IPS-18c (cell line): ENCODE data around the gene ZNF747.
"Not testable (repeated sequence)": the region's sequence is repeated elsewhere in the genome, so short reads cannot be mapped to it uniquely, and the experiment has no call there.

Source experiments
- H3K4me3 ChIP-seq: 2 replicates; pipeline ENCODE4 v1.7.0; 2013; ENCODE audit warnings: low read depth, mild to moderate bottlenecking, low read length, moderate library complexity; ENCODE audit not compliant: insufficient read depth
- H3K9me3 ChIP-seq: one replicate; pipeline ENCODE4 v1.6.1; 2013; ENCODE audit warnings: mild to moderate bottlenecking, low read length, moderate library complexity; ENCODE audit not compliant: control insufficient read depth, insufficient read depth

The ZNF747 gene

DNA sequence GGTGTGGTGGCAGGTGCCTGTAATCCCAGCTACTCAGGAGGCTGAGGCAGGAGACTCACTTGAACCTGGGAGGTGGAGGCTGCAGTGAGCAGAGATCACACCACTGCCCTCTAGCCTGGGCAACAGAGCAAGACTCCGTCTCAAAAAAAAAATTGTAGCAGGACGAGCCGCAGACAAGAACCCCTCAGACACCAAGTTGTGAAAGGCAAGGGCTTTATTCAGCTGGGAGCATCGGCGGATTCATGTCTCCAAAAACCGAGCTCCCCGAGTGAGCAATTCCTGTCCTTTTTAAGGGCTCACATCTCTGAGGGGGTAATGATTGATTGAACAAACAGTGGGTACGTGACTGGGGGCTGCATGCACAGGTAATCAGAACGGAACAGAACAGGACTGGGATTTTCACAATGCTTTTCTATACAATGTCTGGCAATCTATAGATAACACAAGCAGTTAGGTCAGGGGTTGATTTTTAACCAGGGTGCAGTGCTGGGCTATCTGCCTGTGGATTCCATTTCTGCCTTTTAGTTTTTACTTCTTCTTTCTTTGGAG lies 6.3 kb upstream of the ZNF747 start:
- not testable (repeated sequence) for H3K4me3 ChIP-seq, H3K9me3 ChIP-seq

DNA sequence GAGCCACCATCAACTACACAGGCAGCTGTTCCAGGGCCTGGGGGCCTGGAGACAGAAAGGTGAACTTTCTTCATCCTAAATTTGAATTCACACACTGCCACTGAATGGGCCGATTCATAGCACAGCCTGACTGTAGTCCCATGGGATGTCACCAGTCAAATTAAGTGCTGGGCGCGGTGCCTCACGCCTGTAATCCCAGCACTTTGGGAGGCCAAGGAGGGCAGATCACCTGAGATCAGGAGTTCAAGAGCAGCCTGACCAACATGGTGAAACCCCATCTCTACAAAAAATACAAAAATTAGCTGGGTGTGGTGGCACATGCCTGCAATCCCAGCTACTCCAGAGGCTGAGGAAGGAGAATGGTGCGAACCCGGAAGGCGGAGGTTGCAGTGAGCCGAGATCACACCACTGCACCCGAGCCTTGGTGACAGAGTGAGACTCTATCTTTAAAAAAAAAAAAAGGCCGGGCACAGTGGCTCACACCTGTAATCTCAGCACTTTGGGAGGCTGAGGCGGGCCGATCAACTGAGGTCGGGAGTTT lies 5.4 kb upstream of the ZNF747 start:
- H3K4me3 ChIP-seq, H3K9me3 ChIP-seq: not testable (repeated sequence)

DNA sequence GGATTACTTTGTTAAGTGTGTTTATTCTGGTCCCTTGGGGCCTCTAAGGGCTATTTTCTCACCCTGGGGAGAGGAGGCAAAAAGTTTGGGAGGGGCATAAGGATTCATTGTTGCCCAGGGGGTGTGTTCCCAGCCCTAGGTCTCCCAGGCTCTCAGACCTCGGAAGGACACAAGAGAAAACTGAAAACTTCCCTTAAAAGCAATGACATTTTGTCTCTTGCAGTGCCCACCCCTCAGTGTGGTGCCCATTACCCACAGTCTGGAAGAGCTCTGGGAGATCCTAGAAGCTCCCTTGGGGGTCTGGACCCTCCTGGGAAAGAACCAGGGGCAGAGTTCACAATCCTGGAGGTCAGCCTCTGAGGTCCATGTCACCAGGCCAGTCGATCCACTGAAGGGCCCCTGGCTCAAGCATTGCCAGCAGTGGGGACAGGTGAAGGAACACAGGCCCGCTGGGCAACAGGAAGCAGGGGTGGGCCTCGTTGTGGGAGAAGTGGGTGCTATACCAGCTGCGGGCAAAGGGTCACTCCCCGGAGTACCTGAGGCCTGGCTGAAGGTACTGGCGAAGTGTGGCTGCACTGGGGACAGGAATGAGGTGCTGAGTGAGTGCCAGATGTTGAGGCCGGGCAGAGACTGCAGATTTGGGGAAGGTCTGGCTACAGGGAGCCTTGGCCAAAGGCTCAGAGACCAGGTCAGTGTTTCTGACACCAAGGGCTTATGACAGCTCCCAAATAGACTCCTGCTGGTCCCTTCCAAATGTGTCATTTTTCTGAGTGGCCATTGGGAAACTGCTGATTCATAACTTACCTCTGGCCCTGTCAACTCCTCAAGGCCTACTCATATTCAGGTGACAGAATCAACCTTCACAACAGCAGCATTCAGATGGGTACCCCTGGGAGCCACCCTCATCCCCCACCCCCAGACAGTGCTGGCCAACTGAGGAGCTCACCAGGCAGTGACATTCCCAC lies 4.6 kb upstream of the ZNF747 start:
- Histone ChIP-seq H3K9me3 (no peaks in the 10 kb centered on the region), H3K4me3 (no peak overlapping the region)

DNA sequence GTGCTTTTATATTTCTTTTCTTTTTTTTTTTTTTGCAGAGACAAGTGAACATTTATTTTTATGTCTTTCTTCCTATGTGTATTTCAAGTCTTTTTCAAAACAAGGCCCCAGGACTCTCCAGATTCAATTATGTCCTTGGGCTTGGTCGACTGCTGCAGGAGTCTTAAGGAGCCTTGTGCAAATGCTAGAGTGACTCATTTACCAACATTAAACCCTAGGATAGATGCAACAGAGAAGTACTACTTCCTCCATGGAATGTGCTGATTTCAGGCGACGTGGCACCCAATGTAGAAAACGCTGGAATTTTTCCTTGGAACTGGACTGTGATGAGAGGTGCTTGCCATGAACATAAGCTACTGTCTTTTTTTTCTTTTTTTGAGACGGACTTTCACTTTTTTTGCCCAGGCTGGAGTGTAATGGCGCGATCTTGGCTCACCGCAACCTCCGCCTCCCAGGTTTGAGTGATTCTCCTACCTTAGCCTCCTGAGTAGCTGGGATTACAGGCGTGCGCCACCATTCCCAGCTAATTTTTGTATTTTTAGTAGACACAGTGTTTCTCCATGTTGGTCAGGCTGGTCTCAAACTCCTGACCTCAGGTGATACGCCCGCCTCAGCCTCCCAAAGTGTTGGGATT lies 1.9 kb upstream of the ZNF747 start:
- not testable (repeated sequence) for H3K4me3 ChIP-seq, H3K9me3 ChIP-seq

DNA sequence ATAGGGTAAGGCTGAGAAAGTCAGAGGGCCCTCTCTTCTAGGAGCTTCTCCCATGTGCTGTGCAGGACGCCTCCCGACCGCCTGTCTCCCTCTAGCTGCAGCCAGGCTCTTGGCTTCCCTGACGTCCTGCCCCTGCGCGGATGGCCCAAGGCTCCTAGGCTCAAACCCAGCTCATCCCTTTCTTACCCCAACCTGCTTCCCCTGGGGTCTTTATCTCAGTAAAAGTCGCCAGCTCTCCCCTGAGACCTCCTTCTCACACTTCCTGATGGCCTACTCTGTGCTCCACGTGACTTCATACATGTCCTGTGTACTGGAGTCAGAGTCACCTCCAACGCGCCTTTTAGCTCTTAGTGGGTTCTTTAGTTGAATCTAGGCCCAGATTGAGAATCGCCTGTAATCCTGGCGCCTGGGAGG lies 1.1 kb upstream of the ZNF747 start:
- peak overlapping the region; percentile 93 for H3K4me3 ChIP-seq
- H3K9me3 ChIP-seq, result no peaks in the 10 kb centered on the region

DNA sequence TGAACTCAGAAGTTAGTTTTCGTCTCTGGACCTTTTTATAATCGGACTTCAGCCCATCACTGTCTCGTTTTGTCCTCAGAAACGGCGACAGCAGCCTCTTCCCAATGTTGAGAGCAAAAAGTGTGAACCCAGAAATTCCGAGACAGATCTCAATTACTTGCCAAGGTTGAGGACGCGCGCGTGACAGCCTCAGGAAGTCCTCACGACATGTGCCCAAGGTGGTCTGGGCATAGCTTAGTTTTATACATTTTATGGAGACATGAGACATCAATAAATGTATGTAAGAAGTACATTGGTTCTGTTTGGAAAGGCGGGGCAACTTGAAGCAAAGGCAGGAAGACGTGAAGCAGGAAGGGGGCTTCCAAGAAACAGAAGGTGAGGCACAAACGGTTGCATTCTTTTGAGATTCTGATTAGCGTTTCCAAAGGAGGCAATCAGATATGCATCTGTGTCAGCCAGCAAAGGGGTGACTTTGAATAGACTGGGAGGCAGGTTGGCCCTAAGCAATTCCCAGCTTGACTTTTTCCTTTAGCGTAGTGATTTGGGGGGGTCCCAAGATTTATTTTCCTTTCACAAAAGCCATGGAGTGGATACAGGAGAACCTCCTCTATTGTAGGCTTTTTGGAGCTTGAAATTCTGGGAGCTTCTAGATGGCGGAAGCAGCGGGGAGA lies 583 bp upstream of the ZNF747 start:
- peak overlapping the region; percentile 93 for H3K4me3 ChIP-seq
- no peaks in the 10 kb centered on the region for H3K9me3 ChIP-seq

DNA sequence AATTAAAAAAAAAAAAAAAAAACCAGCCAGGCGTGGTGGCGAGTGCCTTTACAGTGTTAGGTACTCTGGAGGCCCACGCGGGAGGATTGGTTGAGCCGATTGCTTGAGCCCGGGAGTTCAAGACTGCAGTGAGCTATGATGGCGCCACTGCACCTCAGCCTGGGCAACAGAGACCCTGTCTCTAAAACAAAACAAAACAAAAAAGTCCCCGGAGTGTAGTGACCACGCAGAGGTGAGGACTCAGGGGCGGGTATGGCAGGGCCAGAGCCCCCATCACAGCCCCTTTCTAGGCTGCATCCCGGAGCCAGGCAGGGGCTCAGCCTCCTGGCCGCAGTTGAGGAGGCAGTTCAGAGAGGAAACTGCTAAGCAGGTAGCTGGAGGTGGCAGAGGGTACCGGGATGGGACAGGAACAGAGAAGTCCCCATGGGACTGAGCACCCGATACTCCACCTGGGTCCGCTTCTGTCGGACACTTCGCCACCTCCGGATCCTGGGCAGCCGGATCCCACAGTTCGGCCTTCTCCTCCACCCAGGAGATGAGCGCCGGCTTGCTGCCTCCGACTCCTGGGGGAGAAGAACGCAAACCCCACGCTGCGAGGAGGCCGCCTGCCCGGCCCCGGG lies 800 bp downstream of the ZNF747 start:
- H3K4me3 ChIP-seq, result peak overlapping the region; percentile 93
- H3K9me3 ChIP-seq, result no peaks in the 10 kb centered on the region

DNA sequence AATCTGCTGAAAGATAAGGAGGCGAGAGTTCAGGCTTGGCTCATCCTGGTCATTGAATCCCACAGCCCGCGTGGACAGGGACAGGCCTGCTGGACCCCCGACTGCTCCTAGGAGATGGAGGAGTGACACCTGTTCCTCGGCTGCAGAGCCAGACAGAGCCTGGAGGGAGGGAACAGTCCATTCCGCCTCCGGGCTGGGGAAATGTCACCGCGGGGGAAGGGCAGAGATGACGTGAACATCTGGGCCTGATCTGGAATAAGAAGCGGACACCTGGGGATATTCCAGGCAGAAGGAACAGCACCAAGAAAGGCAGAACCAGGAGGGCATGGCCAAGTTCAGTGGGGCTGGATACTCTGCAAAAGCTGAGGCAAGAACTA lies 1.5 kb downstream of the ZNF747 start:
- Histone ChIP-seq H3K4me3 (no peak overlapping the region; the same call in 1 of the 2 replicates), H3K9me3 (no peaks in the 10 kb centered on the region)

DNA sequence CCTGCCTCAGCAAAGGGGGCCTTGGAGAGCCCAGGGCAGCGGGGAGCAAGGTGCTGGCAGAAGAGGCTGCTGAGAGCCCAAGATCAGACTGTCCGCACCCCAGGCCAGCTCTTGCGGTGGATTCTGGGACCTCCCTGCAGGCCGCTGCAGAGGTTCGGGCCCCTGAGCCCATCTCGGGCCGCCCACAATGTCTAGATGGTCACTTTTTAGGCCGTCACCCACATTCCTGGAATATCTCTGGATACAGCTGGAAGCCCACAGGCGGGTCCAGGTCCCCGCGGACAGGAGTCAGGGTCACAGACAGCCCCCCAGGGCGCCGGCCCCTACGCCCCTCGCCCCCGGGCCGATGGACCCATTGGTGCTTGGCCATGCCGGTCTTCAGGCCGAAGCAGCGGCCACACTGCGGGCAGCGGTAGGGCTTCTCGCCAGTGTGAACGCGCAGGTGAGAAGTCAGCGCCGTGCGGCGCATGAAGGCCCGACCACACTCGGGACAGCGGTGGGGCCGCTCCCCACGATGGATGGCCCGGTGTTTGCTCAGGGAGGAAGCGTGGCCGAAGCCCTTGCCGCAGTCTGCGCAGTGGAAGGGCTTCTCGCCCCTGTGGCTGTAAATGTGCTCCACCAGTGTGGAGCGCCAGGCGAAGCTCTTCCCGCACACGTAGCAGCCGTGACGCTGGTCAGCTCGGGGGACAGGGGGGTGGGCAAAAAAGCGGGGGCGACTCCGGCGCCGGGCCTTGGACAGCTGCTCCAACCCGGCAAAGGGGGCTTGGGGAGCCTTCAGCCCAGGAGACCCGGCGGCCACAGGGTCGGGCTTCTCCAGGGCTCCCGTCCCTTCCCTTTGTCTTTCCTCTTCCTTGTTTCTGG lies 2.1 kb downstream of the ZNF747 start:
- Histone ChIP-seq H3K4me3 (no peak overlapping the region), H3K9me3 (no peaks in the 10 kb centered on the region)

DNA sequence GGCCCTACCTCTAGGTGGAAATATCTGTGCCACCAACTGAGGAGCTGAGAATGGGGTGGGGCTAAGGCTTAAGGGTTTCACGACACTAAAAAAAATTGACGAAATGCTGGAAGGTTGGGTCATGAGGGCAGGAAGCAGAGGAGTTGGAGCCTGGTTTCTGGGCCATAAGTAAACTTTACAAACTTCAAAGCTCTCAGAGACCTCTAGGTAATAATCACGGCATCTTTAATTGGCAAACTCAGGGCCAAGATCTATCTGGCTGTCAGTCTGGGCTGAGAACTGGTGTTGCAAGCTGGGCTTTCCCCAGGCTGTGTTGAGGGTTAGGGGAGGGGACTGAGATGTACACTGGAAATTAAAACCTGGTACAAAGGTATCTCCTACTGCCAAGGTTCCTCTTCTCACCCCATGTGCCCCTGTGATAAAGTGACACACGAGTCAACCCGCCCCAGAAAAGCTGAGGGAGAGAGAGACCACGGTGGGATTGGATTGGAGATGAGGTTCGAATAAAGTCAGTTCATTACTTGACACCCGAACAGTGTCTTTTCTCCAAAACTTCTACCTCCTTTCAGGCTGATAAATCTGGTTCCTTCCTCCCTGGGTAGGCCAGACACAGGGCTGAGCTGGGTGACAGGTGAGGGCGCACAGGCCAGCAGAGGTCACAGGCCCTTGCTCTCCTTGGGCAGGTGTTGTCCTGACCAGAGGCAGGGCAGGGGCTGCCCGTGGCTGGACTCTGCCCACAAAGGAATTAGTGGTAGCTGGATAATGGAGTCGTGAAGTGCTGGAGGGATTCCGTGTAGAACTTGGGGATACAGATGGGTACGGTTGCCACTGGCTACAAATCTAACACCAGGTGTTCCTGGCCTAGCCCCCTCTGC lies 4.3 kb downstream of the ZNF747 start:
- no peak overlapping the region for H3K4me3 ChIP-seq
- no peaks in the 10 kb centered on the region for H3K9me3 ChIP-seq

DNA sequence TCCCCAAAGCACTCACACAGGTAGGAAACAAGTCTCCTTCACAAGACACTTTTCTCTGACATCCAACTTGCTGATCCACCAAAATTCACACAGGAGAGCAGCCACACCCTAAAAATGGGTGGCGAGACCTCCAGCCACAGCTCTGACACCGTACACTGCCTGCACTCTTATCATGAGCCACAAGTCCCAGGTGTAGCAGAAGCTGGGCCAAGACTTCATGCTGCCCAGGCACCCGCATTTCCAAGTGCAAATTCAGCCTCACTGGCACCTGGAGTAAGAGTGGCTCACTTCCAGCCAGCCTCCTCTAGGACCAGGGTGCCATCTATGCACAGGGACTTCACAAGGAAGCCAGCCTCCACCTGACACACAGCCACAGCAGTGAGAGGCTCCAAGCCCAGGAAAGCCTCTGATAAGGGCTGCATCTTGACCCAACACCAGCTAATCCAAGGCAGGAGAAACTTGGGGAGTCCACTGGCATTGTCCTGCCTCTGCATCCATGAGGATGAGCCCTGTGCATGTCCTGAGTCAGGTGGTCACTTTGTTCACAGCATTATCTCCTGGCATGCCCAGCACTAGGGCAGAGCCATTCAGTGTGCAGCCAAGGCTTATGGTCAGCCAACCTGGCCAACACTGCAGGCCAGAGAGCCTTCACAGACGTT lies 5.7 kb downstream of the ZNF747 start:
- no peak overlapping the region for H3K4me3 ChIP-seq
- H3K9me3 ChIP-seq, result no peaks in the 10 kb centered on the region

DNA sequence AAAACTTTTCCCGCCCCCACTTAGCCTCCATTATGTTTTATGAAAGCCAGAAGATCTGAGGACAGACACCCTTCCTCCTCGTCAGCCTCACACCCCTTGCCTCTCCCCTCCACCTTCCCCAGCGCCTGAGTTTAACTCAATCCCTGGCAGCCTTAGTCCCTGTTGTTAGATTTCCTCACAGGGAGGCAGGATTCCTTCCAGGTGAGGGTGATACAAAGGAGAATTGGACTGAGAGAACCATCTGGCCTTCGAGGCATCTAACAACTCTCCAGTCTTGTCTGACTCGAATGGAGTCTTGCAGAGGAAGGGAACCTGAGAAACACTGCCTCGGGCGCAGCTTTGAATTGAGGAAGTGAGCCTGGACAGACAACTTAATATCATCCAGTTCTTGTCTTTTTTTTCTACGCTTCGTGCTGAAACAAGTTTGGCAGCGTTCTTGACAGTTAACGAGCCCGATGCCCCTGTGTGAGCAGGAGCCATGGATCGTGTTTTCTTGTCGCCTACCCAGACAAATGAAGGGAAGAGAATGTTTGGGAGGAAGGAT lies 7.0 kb downstream of the ZNF747 start:
- Histone ChIP-seq H3K9me3 (no peaks in the 10 kb centered on the region), H3K4me3 (peak overlapping the region; percentile 30; the same call in 1 of the 2 replicates)

DNA sequence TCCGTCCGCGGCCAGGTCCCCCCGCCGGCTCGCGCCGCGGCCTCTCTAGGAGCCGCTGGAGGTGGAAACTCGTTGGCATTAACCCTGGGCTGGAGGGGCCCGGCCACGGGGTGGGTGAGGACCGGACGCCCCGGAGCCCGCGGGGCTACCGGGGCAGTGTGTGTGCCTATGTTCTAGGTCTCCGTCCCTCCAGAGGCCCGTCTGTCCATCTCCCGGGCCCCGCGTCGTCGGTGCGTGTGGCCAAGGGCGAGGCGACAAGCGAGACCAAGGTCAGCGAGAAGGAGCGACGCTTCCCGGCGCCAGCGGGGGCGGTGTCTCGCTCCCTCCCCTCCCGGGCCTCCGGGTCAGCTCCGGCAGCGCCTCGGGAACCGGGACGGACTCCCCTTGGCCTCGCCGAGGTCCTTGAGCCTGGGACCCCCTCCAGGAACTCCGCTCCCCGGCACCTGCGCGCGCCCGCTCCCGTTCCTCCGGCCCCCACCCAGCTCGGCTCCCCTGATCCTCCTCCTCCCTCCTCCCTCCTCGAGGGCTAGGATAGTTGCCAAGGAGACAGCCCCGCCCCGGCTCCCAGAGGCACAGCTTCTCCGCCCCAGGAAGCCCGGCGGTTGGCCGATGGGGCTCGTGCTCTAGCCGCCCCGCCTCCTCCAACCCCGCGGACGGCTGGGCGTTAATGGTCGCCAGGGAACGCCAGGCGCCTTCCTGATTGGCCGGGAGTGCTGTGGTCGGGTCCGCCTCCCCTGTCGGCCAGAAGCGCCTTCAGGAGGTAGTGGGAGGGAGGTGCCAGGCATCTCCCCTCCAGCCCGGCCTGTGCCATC lies 7.6 kb downstream of the ZNF747 start:
- Histone ChIP-seq H3K4me3 (peak overlapping the region; percentile 78), H3K9me3 (no peaks in the 10 kb centered on the region)
